A673 (cell line): Measurements from ENCODE around the gene ARHGAP24. TPM values are rescaled to one million over a fixed set of nuclear protein-coding genes. Genes with fewer than 3 reads are reported as not detected.
A peak's percentile ranks its signal among the peaks of the same experiment; 100 is the strongest.

Experiments used
- BruUV-seq: library from RNA; stranded (reverse); fragments of 400-500 nt; replicated peaks from 2 replicates; lab custom pipeline; 2021; lab: Mats Ljungman, UMichigan
- CTCF ChIA-PET: fragments of 300-600 bp; sonication (Branson Sonifier 250); formaldehyde crosslinking; loops from one replicate; lab custom pipeline; 2022; ENCODE audit warnings: antibody characterized with exemption; lab: Charles Lee
- POLR2A ChIA-PET: fragments of 300-600 bp; sonication (Branson Sonifier 250); formaldehyde crosslinking; loops from one replicate; lab custom pipeline; 2022; ENCODE audit warnings: antibody characterized with exemption; ENCODE audit not compliant: low non-redundant PET; lab: Charles Lee
- DNase-seq: peaks from one replicate; pipeline ENCODE4 v3.0.0-alpha.2; 2015; ENCODE audit warnings: low spot score
- H3K27ac ChIP-seq: fragments of 200-600 bp; sonication (generic); 2 replicates; pipeline ENCODE4 v1.5.1; 2016; ENCODE audit warnings: mixed run types, low read depth, mild to moderate bottlenecking, mixed read lengths, antibody characterized with exemption, low read length; ENCODE audit not compliant: poor library complexity, severe bottlenecking
- H3K27me3 ChIP-seq: fragments of 200-600 bp; sonication (generic); replicated peaks from 2 replicates; pipeline ENCODE4 v1.6.1; 2017; ENCODE audit warnings: mixed run types, low read depth, mild to moderate bottlenecking, mixed read lengths, antibody characterized with exemption, low read length; ENCODE audit not compliant: insufficient read depth, poor library complexity
- H3K36me3 ChIP-seq: fragments of 200-600 bp; sonication (generic); 2 replicates; pipeline ENCODE4 v1.6.1; 2016; ENCODE audit warnings: mixed run types, mild to moderate bottlenecking, mixed read lengths, antibody characterized with exemption, low read length; ENCODE audit not compliant: insufficient read depth, poor library complexity, severe bottlenecking
- H3K4me1 ChIP-seq: fragments of 200-600 bp; sonication (generic); 2 replicates; pipeline ENCODE4 v1.6.1; 2017; ENCODE audit warnings: mixed run types, mild to moderate bottlenecking, mixed read lengths, antibody characterized with exemption, low read length; ENCODE audit not compliant: insufficient read depth, poor library complexity, severe bottlenecking
- H3K4me3 ChIP-seq: fragments of 200-600 bp; sonication (generic); 2 replicates; pipeline ENCODE4 v1.5.1; 2016; ENCODE audit warnings: low read depth, mixed run types, mild to moderate bottlenecking, mixed read lengths, low read length; ENCODE audit not compliant: poor library complexity, severe bottlenecking
- H3K9me3 ChIP-seq: fragments of 200-600 bp; sonication (generic); 2 replicates; pipeline ENCODE4 v1.6.1; 2016; ENCODE audit warnings: mixed run types, low read depth, mild to moderate bottlenecking, mixed read lengths, antibody characterized with exemption, low read length; ENCODE audit not compliant: poor library complexity, severe bottlenecking
- CTCF ChIP-seq: fragments of 300-800, 200-600 bp; sonication (generic); conservative IDR thresholded peaks from 2 replicates; pipeline ENCODE4 v1.5.1; 2017; ENCODE audit warnings: low read depth, mild to moderate bottlenecking, antibody characterized with exemption, low read length, moderate library complexity, mixed read lengths
- EZH2 ChIP-seq: fragments of 200-600 bp; sonication (generic); IDR thresholded peaks from 2 replicates; pipeline ENCODE4 v1.6.1; 2017; ENCODE audit warnings: borderline replicate concordance, low read depth, mild to moderate bottlenecking, mixed read lengths, antibody characterized with exemption, low read length; ENCODE audit not compliant: poor library complexity, severe bottlenecking
- intact Hi-C: fragments of 100-400 bp; cut with micrococcal nuclease; formaldehyde crosslinking; loops from one replicate; pipeline ENCODE4 v1.10.0; 2022; ENCODE audit not compliant: unreplicated experiment
- total RNA-seq: library from RNA; stranded (reverse); gene quantifications from 2 replicates; pipeline ENCODE4 v1.2.3, GENCODE V29; 2021

Gene ARHGAP24
- total RNA-seq, 1 experiment from 2014 or later = 5.8 TPM

- Histone ChIP-seq H3K27ac (no peak overlapping the region), H3K9me3 (no peaks in the 10 kb centered on the region), H3K4me3 (no peak overlapping the region), H3K27me3 (no peaks in the 10 kb centered on the region), H3K4me1 (no peaks in the 10 kb centered on the region), H3K36me3 (no peaks in the 10 kb centered on the region)
- DNase-seq = peak; percentile 64
- ChIA-PET CTCF (no interaction called here), POLR2A (no interaction called here)
- no peak for TF ChIP-seq CTCF
- TF ChIP-seq EZH2 = no peak
- no TSS peak for BruUV-seq
- intact Hi-C loops = no loop called here
These were observed 128.7 kb downstream of the ARHGAP24 start for GRCh38 chr4:85603437-85604336.

DNA sequence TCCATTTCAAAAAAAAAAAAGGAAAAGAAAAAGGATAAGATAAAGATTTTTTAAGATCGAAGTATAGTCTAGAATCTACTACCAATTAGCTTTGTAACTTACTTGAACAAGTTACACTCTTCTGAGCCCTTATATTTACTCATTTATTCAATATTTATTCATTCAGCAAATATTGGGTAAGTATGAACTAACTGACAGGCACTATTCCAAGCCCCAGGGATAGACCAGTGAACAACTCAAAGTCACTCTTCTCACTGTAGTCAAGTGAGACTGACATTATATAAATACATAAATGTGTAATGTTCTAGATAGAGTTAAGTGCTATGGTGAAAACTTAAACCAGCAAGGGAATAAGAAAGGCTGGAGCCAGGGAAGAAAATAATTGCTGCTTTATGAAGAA is 131.6 kb downstream of the ARHGAP24 start:
- no peak for TF ChIP-seq CTCF
- TF ChIP-seq EZH2 = no peak
- Histone ChIP-seq H3K36me3 (no peaks in the 10 kb centered on the region), H3K27me3 (no peaks in the 10 kb centered on the region), H3K4me3 (no peak overlapping the region), H3K27ac (no peak overlapping the region), H3K4me1 (no peaks in the 10 kb centered on the region), H3K9me3 (no peaks in the 10 kb centered on the region)
- DNase-seq = no peak
- no TSS peak for BruUV-seq
- ChIA-PET CTCF (no interaction called here), POLR2A (no interaction called here)
- intact Hi-C loops = no loop called here

DNA sequence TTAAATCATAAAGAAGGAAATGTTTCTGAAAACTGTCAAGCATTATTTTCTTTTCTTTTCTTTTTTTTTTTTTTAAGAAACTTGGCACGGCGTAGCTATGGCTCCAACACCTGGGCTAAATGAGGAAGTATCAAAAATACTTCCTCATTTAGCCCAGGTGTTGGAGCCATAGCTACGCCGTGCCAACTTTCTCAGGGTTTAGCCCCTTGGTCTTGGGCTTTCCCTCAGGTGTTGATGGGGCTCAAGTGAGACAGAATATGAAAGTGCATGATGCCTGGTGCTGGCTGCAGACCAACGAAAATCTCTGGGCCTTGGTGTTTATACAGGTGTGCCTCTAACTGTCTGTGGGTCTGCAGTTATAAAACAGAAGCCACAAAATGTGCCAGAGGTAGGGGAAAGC is 132.7 kb downstream of the ARHGAP24 start:
- intact Hi-C loops = no loop called here
- Histone ChIP-seq H3K27me3 (no peaks in the 10 kb centered on the region), H3K4me1 (no peaks in the 10 kb centered on the region), H3K9me3 (no peaks in the 10 kb centered on the region), H3K27ac (no peak overlapping the region), H3K4me3 (no peak overlapping the region), H3K36me3 (no peaks in the 10 kb centered on the region)
- no TSS peak for BruUV-seq
- TF ChIP-seq CTCF (no peak), EZH2 (no peak)
- ChIA-PET CTCF (no interaction called here), POLR2A (no interaction called here)
- DNase-seq = no peak
